ENCODE results near the gene PLPP4. TPM values are rescaled to one million over a fixed set of nuclear protein-coding genes. Genes with fewer than 3 reads are reported as not detected.

The PLPP4 gene
- total and polyA plus RNA-seq, 4 donors: 0.18 to 0.51 TPM; not detected in 2

- no peak overlapping the region for H3K27ac ChIP-seq (ENCODE audit: low read depth in 1 of 2, low read length in 1 of 2)
- H3K4me1 ChIP-seq (ENCODE audit: control insufficient read depth in 5 of 5, insufficient read depth in 5 of 5, low read length in 5 of 5): peaks cover 0 to 4% (median 0%) of the 10 kb centered on the region in 5 donors
- ATAC-seq (ENCODE audit: insufficient read depth, low FRiP score) (no peak), DNase-seq (no peak)
- H3K36me3 ChIP-seq (ENCODE audit: control insufficient read depth in 4 of 4, insufficient read depth in 4 of 4, low read length in 4 of 4): no peaks in the 10 kb centered on the region
- no peak overlapping the region for H3K4me3 ChIP-seq
- 78 to 90% methylated on average over 2 of the region's 2 CpGs for WGBS, 2 donors
- H3K9me3 ChIP-seq (ENCODE audit: control insufficient read depth in 4 of 4, insufficient read depth in 3 of 4, low read length in 3 of 4): no peaks in the 10 kb centered on the region
- peaks cover 0 to 13% (median 0%) of the 10 kb centered on the region in 3 donors for H3K27me3 ChIP-seq (ENCODE audit: control insufficient read depth in 3 of 3, insufficient read depth in 3 of 3, low read length in 2 of 3)
- TF ChIP-seq, protein P1, sequence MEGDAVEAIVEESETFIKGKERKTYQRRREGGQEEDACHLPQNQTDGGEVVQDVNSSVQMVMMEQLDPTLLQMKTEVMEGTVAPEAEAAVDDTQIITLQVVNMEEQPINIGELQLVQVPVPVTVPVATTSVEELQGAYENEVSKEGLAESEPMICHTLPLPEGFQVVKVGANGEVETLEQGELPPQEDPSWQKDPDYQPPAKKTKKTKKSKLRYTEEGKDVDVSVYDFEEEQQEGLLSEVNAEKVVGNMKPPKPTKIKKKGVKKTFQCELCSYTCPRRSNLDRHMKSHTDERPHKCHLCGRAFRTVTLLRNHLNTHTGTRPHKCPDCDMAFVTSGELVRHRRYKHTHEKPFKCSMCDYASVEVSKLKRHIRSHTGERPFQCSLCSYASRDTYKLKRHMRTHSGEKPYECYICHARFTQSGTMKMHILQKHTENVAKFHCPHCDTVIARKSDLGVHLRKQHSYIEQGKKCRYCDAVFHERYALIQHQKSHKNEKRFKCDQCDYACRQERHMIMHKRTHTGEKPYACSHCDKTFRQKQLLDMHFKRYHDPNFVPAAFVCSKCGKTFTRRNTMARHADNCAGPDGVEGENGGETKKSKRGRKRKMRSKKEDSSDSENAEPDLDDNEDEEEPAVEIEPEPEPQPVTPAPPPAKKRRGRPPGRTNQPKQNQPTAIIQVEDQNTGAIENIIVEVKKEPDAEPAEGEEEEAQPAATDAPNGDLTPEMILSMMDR (IDR thresholded peaks at IDR 0.05; ENCODE audit: control extremely low read depth, extremely low read depth): no peak
- H3K9ac ChIP-seq (ENCODE audit: insufficient read depth in 1 of 2, low read length in 2 of 2): no peak overlapping the region
These were observed 126.5 kb downstream of the PLPP4 start for GRCh38 chr10:120583424-120584108.

DNA sequence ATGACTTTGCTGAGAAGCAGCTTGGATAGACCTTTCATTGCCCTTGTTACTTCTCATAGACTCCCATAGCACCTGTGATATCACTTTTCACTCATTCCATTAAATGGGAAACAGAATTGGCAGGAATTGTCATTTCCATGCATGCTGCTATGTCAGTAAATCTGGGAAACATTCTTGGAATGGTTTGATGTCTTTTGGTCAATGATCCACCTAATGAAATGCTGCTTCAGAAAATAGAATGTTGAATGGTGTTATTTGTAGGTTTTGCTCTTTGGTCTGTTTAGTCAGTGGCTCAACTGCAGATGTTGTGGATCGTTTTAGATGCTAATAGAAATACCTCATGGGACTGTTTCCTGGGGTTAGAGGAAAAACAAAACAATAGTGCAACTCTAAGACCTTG, 127.8 kb downstream of the PLPP4 start:
- Histone ChIP-seq H3K27me3 (ENCODE audit: control insufficient read depth in 3 of 3, insufficient read depth in 3 of 3, low read length in 2 of 3) (peaks cover 0 to 13% (median 0%) of the 10 kb centered on the region in 3 donors), H3K9ac (ENCODE audit: insufficient read depth in 1 of 2, low read length in 2 of 2) (no peak overlapping the region), H3K36me3 (ENCODE audit: control insufficient read depth in 4 of 4, insufficient read depth in 4 of 4, low read length in 4 of 4) (no peaks in the 10 kb centered on the region), H3K4me3 (no peak overlapping the region), H3K27ac (ENCODE audit: low read depth in 1 of 2, low read length in 1 of 2) (no peak overlapping the region), H3K9me3 (ENCODE audit: control insufficient read depth in 4 of 4, insufficient read depth in 3 of 4, low read length in 3 of 4) (peaks cover 0 to 2% (median 0%) of the 10 kb centered on the region in 4 donors), H3K4me1 (ENCODE audit: control insufficient read depth in 5 of 5, insufficient read depth in 5 of 5, low read length in 5 of 5) (peaks cover 0 to 4% (median 0%) of the 10 kb centered on the region in 5 donors)
- WGBS, 2 donors: 65% methylated on average over 1 of the region's 1 CpG
- no peak for DNase-seq
- no peak for ATAC-seq (ENCODE audit: insufficient read depth, low FRiP score)
- TF ChIP-seq, protein P1 (IDR thresholded peaks at IDR 0.05; ENCODE audit: control extremely low read depth, extremely low read depth): no peak

DNA sequence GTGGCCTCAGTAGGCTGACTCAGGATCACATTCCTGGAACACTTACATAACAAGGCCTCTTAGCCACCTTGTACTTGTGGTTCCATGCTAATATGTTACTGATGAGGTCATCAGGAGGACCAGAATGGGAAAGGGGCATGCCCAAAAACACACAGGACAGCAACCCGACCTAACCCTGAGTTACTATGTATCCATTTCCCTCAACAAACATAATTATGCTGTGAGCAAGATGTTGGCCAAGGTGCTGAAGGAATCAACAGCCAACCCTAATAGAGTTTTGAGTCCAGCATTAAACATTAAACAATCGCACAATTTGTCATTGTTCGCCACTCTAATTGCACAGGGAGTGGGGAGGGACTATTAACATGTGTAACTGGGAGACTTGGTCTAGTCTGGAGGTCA, 129.4 kb downstream of the PLPP4 start:
- H3K9ac ChIP-seq (ENCODE audit: insufficient read depth in 1 of 2, low read length in 2 of 2): no peak overlapping the region
- 84 to 90% methylated on average over 3 of the region's 3 CpGs for WGBS, 2 donors
- TF ChIP-seq, protein P1 (IDR thresholded peaks at IDR 0.05; ENCODE audit: control extremely low read depth, extremely low read depth): no peak
- H3K36me3 ChIP-seq (ENCODE audit: control insufficient read depth in 4 of 4, insufficient read depth in 4 of 4, low read length in 4 of 4): no peaks in the 10 kb centered on the region
- H3K27ac ChIP-seq (ENCODE audit: low read depth in 1 of 2, low read length in 1 of 2): no peak overlapping the region
- DNase-seq (no peak), ATAC-seq (ENCODE audit: insufficient read depth, low FRiP score) (no peak)
- H3K4me3 ChIP-seq: no peak overlapping the region
- no peaks in the 10 kb centered on the region for H3K4me1 ChIP-seq (ENCODE audit: control insufficient read depth in 5 of 5, insufficient read depth in 5 of 5, low read length in 5 of 5)
- peaks cover 0 to 4% (median 0%) of the 10 kb centered on the region in 4 donors for H3K9me3 ChIP-seq (ENCODE audit: control insufficient read depth in 4 of 4, insufficient read depth in 3 of 4, low read length in 3 of 4)
- H3K27me3 ChIP-seq (ENCODE audit: control insufficient read depth in 3 of 3, insufficient read depth in 3 of 3, low read length in 2 of 3): peaks cover 0 to 13% (median 0%) of the 10 kb centered on the region in 3 donors
